Fibroblast of villous mesenchyme (primary cell): ENCODE results near the gene STON2. TPM values are rescaled to one million over a fixed set of nuclear protein-coding genes. Genes with fewer than 3 reads are reported as not detected.
A peak's percentile ranks its signal among the peaks of the same experiment; 100 is the strongest.
"Not testable (repeated sequence)": the region's sequence is repeated elsewhere in the genome, so short reads cannot be mapped to it uniquely, and the experiment has no call there.

Experiments
- DNase-seq: peaks from one replicate; pipeline ENCODE4 v3.0.0-alpha.2; 2010; ENCODE audit warnings: low read depth
- H3K4me3 ChIP-seq: 2 replicates; pipeline ENCODE4 v1.5.1; 2011; ENCODE audit warnings: low read depth, mild to moderate bottlenecking, low read length
- total RNA-seq: library from RNA; depleted of rRNA; stranded (reverse); fragments of >200 nt; gene quantifications from 2 replicates; pipeline ENCODE4 v1.2.3, GENCODE V29; 2012
- TF ChIP-seq, protein P1 (sequence below): IDR thresholded peaks from 2 replicates; pipeline ENCODE4 v1.5.1; 2012; ENCODE audit warnings: low read depth, mild to moderate bottlenecking, low read length; ENCODE audit not compliant: insufficient read depth

STON2 gene
- total RNA-seq, 1 donor: not detected

DNA sequence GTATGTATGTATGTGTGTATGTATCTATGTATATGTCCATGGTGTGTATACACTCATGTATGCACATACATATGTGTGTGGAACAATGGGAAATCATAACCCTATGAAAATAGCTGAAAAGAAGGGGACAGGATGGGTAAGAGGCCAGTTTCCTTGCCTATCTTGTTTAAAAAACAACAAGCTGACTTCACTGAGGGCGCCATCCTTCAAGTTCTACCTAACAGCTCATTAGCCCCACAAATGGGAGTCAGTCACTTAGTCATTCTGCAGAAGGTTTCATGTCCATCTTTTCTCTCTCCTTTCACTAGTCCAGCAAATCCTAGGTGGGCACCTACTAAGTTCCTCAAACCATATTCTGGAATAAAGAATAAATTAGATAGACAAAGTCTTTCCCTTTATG lies 14.7 kb downstream of the STON2 start:
- H3K4me3 ChIP-seq: no peak overlapping the region
- no peak for DNase-seq
- TF ChIP-seq, protein P1, sequence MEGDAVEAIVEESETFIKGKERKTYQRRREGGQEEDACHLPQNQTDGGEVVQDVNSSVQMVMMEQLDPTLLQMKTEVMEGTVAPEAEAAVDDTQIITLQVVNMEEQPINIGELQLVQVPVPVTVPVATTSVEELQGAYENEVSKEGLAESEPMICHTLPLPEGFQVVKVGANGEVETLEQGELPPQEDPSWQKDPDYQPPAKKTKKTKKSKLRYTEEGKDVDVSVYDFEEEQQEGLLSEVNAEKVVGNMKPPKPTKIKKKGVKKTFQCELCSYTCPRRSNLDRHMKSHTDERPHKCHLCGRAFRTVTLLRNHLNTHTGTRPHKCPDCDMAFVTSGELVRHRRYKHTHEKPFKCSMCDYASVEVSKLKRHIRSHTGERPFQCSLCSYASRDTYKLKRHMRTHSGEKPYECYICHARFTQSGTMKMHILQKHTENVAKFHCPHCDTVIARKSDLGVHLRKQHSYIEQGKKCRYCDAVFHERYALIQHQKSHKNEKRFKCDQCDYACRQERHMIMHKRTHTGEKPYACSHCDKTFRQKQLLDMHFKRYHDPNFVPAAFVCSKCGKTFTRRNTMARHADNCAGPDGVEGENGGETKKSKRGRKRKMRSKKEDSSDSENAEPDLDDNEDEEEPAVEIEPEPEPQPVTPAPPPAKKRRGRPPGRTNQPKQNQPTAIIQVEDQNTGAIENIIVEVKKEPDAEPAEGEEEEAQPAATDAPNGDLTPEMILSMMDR: no peak

DNA sequence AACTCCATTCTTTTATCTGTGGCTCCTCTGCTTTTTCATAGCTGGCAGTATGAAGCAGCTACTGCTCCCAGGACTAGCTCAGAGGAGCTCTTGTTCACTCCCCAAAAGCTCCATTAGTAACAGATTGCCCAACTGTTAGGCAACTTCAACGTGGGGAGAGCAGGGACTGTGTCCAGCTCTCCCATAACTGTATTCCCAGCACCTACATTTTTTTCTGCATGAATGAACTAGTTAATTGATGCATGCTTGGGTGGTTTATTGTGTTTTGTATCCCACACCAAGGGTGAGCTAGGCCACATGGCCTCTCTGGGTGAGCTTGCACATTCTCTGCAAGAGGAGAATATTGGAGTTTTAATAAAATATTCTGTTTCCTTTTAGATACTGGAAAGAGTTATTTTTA lies 15.2 kb downstream of the STON2 start:
- H3K4me3 ChIP-seq: no peak overlapping the region
- peak; percentile 7 for DNase-seq
- TF ChIP-seq, protein P1: no peak

GRCh38 chr14:81382517-81383225 lies 17.5 kb downstream of the STON2 start:
- no peak overlapping the region for H3K4me3 ChIP-seq
- DNase-seq: no peak
- TF ChIP-seq, protein P1: no peak

DNA sequence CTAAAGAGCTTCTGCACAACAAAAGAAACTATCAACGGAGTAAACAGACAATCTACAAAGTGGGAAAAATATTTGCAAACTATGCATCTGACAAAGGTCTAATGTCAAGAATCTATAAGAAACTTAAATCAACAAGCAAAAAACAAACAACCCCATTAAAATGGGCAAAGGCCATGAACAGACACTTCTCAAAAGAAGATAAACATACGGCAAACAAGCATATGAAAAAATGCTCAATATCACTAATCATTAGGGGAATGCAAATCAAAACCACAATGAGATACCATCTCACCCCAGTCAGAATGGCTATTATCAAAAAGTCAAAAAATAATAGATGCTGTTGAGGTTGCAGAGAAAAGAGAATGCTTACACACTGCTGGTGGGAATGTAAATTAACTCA lies 20.1 kb downstream of the STON2 start:
- not testable (repeated sequence) for DNase-seq, H3K4me3 ChIP-seq

DNA sequence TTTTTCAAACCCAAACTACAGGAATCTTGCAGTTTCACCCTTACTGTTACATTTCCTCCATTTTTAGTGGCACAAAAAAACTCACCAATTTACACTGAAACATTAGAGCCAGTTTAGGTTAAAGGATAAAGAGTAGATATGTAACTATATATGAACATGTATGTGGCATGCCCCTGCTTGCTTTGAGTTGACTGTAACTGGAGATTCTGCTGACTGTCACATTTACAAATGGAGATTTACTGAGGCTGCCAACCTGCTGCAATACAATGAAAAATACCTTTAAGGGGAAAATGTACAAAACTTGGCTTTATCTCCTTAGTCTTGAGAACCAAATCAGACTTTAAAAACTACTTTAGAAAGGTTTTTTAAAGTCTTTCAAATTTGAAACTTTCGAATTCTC lies 28.3 kb downstream of the STON2 start:
- TF ChIP-seq, protein P1: no peak
- H3K4me3 ChIP-seq: no peak overlapping the region
- no peak for DNase-seq

- TF ChIP-seq, protein P1: no peak
- DNase-seq: no peak
Measured at GRCh38 chr14:81367563-81367962, 32.6 kb downstream of the STON2 start.

DNA sequence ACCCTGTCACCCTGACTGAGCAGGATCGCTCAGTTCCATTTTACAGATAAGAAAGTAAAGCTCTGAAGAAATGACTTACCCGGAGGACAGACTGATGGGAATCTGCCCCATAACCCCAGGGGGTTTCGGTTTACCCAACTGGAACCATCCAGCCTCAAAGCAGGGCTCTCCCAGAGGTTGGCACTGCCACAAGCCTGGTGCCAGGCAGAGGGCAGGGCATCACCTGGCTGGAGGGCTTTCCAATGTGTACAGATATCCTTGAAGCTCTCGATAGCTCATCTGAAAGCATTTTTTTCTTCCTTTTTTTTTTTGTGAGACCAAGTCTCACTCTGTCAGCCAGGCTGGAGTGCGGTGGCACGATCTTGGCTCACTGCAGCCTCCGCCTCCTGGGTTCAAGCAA lies 33.2 kb downstream of the STON2 start:
- H3K4me3 ChIP-seq: no peak overlapping the region
- TF ChIP-seq, protein P1: no peak
- no peak for DNase-seq

More at GRCh38 chr14:81367563-81367962, 32.6 kb downstream of the STON2 start:
- H3K4me3 ChIP-seq: no peak overlapping the region
